GM19023 (cell line): ENCODE results near the gene GPAT3.

Experiments
- ATAC-seq: cut with Tn5 transposase; IDR thresholded peaks from one replicate; pipeline ENCODE4 v1.9.1; 2021; ENCODE audit warnings: mild to moderate bottlenecking, moderate library complexity; ENCODE audit not compliant: unreplicated experiment

GPAT3 gene

GRCh38 chr4:83639849-83640493 lies 104.1 kb downstream of the GPAT3 start:
- ATAC-seq: no peak

- ATAC-seq: no peak
Observed at GRCh38 chr4:83643036-83643435, 107.1 kb downstream of the GPAT3 start.

- peak; percentile 67 for ATAC-seq
Observed at GRCh38 chr4:83644677-83645659, 109.1 kb downstream of the GPAT3 start.

- ATAC-seq: no peak
Observed at GRCh38 chr4:83646538-83647239, 110.8 kb downstream of the GPAT3 start.

DNA sequence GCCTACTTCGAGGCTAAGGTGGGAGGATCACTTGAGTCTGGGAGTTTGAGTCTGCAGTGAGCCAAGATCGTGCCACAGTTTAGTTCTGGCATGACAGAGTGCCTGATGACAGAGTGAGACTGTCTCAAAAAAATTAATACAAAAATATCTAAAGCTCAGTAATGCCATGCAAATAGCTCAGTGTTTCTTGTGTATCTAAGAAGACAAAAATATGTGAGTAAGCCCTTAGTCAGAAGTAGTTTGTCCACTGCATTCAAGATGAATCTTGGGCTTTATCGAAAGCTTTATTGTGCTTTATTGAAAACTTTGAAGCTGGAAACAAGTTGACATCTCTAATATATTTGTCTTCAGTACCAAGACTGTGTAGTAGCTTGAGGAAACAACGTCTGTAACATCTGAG lies 115.9 kb downstream of the GPAT3 start:
- no peak for ATAC-seq
